Measurements from ENCODE around the gene GOT2. TPM values are rescaled to one million over a fixed set of nuclear protein-coding genes. Genes with fewer than 3 reads are reported as not detected.

GOT2 gene
- total RNA-seq, 1 donor from 2014 or later: 92.5 TPM

GRCh38 chr16:58684354-58685083, 49.6 kb downstream of the GOT2 start, which contains the start of gene SLC38A7:
TSS of gene SLC38A7 (minus strand) at chr16:58684770. CDS start at chr16:58680126, 4,644 bp downstream.
- peak within 1 kb of the TSS; percentile 88 for H3K27ac Mint-ChIP-seq (ENCODE audit: unreplicated experiment)
- no peaks in the 10 kb centered on the region for H3K27me3 Mint-ChIP-seq (ENCODE audit: unreplicated experiment)
- no peaks in the 10 kb centered on the region for H3K36me3 Mint-ChIP-seq (ENCODE audit: unreplicated experiment)
- H3K9me3 Mint-ChIP-seq (ENCODE audit: unreplicated experiment): peaks cover 5% of the 10 kb centered on the region
- DNase-seq: peak; percentile 93
- peaks cover 8% of the 10 kb centered on the region for H3K4me1 Mint-ChIP-seq (ENCODE audit: low read depth, unreplicated experiment)
- no peak for TF ChIP-seq CTCF (IDR thresholded peaks at IDR 0.05; ENCODE audit: partially characterized antibody, unreplicated experiment)
- peak within 1 kb of the TSS; percentile 97 for H3K4me3 Mint-ChIP-seq (ENCODE audit: unreplicated experiment)

- no peaks in the 10 kb centered on the region for H3K27me3 Mint-ChIP-seq (ENCODE audit: unreplicated experiment)
- no peak for TF ChIP-seq CTCF (IDR thresholded peaks at IDR 0.05; ENCODE audit: partially characterized antibody, unreplicated experiment)
Measured at GRCh38 chr16:58684001-58684353, 50.1 kb downstream of the GOT2 start.

GRCh38 chr16:58679763-58680162, 54.4 kb downstream of the GOT2 start:
- H3K27me3 Mint-ChIP-seq (ENCODE audit: unreplicated experiment): peaks cover 2% of the 10 kb centered on the region
- H3K4me1 Mint-ChIP-seq (ENCODE audit: low read depth, unreplicated experiment): peaks cover 8% of the 10 kb centered on the region
- H3K9me3 Mint-ChIP-seq (ENCODE audit: unreplicated experiment): peaks cover 4% of the 10 kb centered on the region
- no peak overlapping the region for H3K27ac Mint-ChIP-seq (ENCODE audit: unreplicated experiment)
- no peak overlapping the region for H3K4me3 Mint-ChIP-seq (ENCODE audit: unreplicated experiment)
- no peak for TF ChIP-seq CTCF (IDR thresholded peaks at IDR 0.05; ENCODE audit: partially characterized antibody, unreplicated experiment)
- H3K36me3 Mint-ChIP-seq (ENCODE audit: unreplicated experiment): no peaks in the 10 kb centered on the region
- DNase-seq: no peak

More at GRCh38 chr16:58684001-58684353, 50.1 kb downstream of the GOT2 start:
- DNase-seq: no peak
- Mint-ChIP-seq H3K4me3 (ENCODE audit: unreplicated experiment) (peak overlapping the region; percentile 97), H3K4me1 (ENCODE audit: low read depth, unreplicated experiment) (peaks cover 8% of the 10 kb centered on the region), H3K9me3 (ENCODE audit: unreplicated experiment) (peaks cover 5% of the 10 kb centered on the region), H3K27ac (ENCODE audit: unreplicated experiment) (peak overlapping the region; percentile 88), H3K36me3 (ENCODE audit: unreplicated experiment) (no peaks in the 10 kb centered on the region)

GRCh38 chr16:58678716-58679115, 55.4 kb downstream of the GOT2 start:
- no peak overlapping the region for H3K27ac Mint-ChIP-seq (ENCODE audit: unreplicated experiment)
- peaks cover 1% of the 10 kb centered on the region for H3K9me3 Mint-ChIP-seq (ENCODE audit: unreplicated experiment)
- no peaks in the 10 kb centered on the region for H3K36me3 Mint-ChIP-seq (ENCODE audit: unreplicated experiment)
- no peak for DNase-seq
- peaks cover 5% of the 10 kb centered on the region for H3K4me1 Mint-ChIP-seq (ENCODE audit: low read depth, unreplicated experiment)
- peaks cover 2% of the 10 kb centered on the region for H3K27me3 Mint-ChIP-seq (ENCODE audit: unreplicated experiment)
- H3K4me3 Mint-ChIP-seq (ENCODE audit: unreplicated experiment): no peak overlapping the region
- TF ChIP-seq CTCF (IDR thresholded peaks at IDR 0.05; ENCODE audit: partially characterized antibody, unreplicated experiment): no peak

GRCh38 chr16:58678269-58678668, 55.8 kb downstream of the GOT2 start:
- no peak for DNase-seq
- Mint-ChIP-seq H3K4me1 (ENCODE audit: low read depth, unreplicated experiment) (peaks cover under 1% of the 10 kb centered on the region), H3K36me3 (ENCODE audit: unreplicated experiment) (no peaks in the 10 kb centered on the region), H3K4me3 (ENCODE audit: unreplicated experiment) (no peak overlapping the region), H3K27ac (ENCODE audit: unreplicated experiment) (no peak overlapping the region), H3K27me3 (ENCODE audit: unreplicated experiment) (peaks cover 2% of the 10 kb centered on the region), H3K9me3 (ENCODE audit: unreplicated experiment) (peaks cover 1% of the 10 kb centered on the region)
- TF ChIP-seq CTCF (IDR thresholded peaks at IDR 0.05; ENCODE audit: partially characterized antibody, unreplicated experiment): no peak

Measured in glutamatergic neuron (in vitro differentiated cells).